Esophagus muscularis mucosa (tissue), 4 donors: ENCODE results near the gene SLC25A22.

ENCODE experiments used
- EP300 ChIP-seq: sonication (generic); formaldehyde crosslinking; IDR thresholded peaks from one replicate; pipeline ENCODE4 v1.6.1; 2017; ENCODE audit warnings: antibody characterized with exemption
- POLR2A ChIP-seq: fragments of 450-650 bp; IDR thresholded peaks from one replicate; pipeline ENCODE4 v1.6.1; 2017; ENCODE audit warnings: antibody characterized with exemption, moderate library complexity, mild to moderate bottlenecking, low read depth
- TF ChIP-seq, protein P1 (sequence below), 3 experiments: fragments of 200-600 bp in 2 of 3; fragments of 450-650 bp in 1 of 3; sonication (generic) in 2 of 3; IDR thresholded peaks; one replicate each; pipeline ENCODE4 v1.5.1; 2017 to 2019; ENCODE audit warnings: antibody characterized with exemption in 3 of 3, mild to moderate bottlenecking in 2 of 3, moderate library complexity in 1 of 3

DNA sequence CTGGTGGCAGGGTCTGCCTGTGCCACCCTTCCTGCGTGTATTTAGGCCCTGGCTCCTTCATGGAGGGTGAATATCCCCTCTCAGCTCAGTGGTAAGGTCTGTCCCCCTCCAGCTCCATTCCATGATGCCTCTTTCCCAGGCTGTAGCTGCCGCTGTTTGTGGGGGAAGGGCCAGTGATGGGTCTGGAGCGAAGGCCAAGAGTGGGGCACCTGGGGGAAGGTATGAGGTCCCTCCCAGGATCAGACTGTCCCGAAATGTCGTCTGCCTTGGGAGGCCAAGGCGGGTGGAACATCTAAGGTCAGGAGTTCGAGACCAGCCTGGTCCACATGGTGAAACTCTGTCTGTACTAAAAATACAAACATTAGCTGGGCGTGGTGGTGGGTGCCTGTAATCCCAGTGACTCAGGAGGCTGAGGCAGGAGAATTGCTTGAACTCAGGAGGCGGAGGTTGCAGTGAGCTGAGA, 35.8 kb upstream of the SLC25A22 start:
- TF ChIP-seq, protein P1, sequence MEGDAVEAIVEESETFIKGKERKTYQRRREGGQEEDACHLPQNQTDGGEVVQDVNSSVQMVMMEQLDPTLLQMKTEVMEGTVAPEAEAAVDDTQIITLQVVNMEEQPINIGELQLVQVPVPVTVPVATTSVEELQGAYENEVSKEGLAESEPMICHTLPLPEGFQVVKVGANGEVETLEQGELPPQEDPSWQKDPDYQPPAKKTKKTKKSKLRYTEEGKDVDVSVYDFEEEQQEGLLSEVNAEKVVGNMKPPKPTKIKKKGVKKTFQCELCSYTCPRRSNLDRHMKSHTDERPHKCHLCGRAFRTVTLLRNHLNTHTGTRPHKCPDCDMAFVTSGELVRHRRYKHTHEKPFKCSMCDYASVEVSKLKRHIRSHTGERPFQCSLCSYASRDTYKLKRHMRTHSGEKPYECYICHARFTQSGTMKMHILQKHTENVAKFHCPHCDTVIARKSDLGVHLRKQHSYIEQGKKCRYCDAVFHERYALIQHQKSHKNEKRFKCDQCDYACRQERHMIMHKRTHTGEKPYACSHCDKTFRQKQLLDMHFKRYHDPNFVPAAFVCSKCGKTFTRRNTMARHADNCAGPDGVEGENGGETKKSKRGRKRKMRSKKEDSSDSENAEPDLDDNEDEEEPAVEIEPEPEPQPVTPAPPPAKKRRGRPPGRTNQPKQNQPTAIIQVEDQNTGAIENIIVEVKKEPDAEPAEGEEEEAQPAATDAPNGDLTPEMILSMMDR (IDR thresholded peaks at IDR 0.05): no peak
- TF ChIP-seq POLR2A (no peak), EP300 (no peak)
